RWPE2 (cell line): ENCODE data around the gene ABCC12.

Experiments used
- ATAC-seq: fragments of 200-7000 bp; cut with Tn5 transposase; 3 replicates; pipeline ENCODE4 v1.9.1; 2021; ENCODE audit warnings: low read depth
- DNase-seq: peaks from one replicate; pipeline ENCODE4 v3.0.0-alpha.2; 2020; ENCODE audit warnings: low spot score
- H3K27ac ChIP-seq: fragments of 450-650 bp; 2 replicates; pipeline ENCODE4 v1.5.1; 2017; ENCODE audit warnings: mild to moderate bottlenecking; ENCODE audit not compliant: poor library complexity, severe bottlenecking
- H3K27me3 ChIP-seq: fragments of 250-450 bp; sonication (Bioruptor Pico); 2 replicates; pipeline ENCODE4 v1.5.1; 2021; ENCODE audit warnings: mild to moderate bottlenecking, moderate library complexity; ENCODE audit not compliant: insufficient read depth, poor library complexity, severe bottlenecking
- H3K36me3 ChIP-seq: fragments of 250-450 bp; sonication (Bioruptor Pico); 2 replicates; pipeline ENCODE4 v1.5.1; 2020; ENCODE audit warnings: low read depth, mild to moderate bottlenecking, moderate library complexity
- H3K4me1 ChIP-seq: fragments of 250-450 bp; sonication (Bioruptor Pico); 2 replicates; pipeline ENCODE4 v1.5.1; 2021; ENCODE audit warnings: mild to moderate bottlenecking, moderate library complexity; ENCODE audit not compliant: insufficient read depth, poor library complexity, severe bottlenecking
- H3K4me3 ChIP-seq: fragments of 250-450 bp; sonication (Bioruptor Pico); 2 replicates; pipeline ENCODE4 v1.5.1; 2021; ENCODE audit warnings: mild to moderate bottlenecking, moderate library complexity; ENCODE audit not compliant: severe bottlenecking
- H3K9me3 ChIP-seq: fragments of 250-450 bp; sonication (Bioruptor Pico); 2 replicates; pipeline ENCODE4 v1.5.1; 2021; ENCODE audit warnings: mild to moderate bottlenecking, moderate library complexity; ENCODE audit not compliant: severe bottlenecking
- TF ChIP-seq, protein P1 (sequence below): fragments of 450-650 bp; IDR thresholded peaks from one replicate; pipeline ENCODE4 v1.5.1; 2017; ENCODE audit warnings: mild to moderate bottlenecking, moderate library complexity; ENCODE audit not compliant: poor library complexity, severe bottlenecking

ABCC12 gene

GRCh38 chr16:48136547-48137360 is 19.0 kb downstream of the ABCC12 start:
- Histone ChIP-seq H3K4me3 (no peak overlapping the region), H3K27me3 (no peaks in the 10 kb centered on the region), H3K4me1 (no peaks in the 10 kb centered on the region), H3K9me3 (no peaks in the 10 kb centered on the region), H3K36me3 (no peaks in the 10 kb centered on the region), H3K27ac (no peak overlapping the region)
- ATAC-seq (no peak), DNase-seq (no peak)
- TF ChIP-seq, protein P1, sequence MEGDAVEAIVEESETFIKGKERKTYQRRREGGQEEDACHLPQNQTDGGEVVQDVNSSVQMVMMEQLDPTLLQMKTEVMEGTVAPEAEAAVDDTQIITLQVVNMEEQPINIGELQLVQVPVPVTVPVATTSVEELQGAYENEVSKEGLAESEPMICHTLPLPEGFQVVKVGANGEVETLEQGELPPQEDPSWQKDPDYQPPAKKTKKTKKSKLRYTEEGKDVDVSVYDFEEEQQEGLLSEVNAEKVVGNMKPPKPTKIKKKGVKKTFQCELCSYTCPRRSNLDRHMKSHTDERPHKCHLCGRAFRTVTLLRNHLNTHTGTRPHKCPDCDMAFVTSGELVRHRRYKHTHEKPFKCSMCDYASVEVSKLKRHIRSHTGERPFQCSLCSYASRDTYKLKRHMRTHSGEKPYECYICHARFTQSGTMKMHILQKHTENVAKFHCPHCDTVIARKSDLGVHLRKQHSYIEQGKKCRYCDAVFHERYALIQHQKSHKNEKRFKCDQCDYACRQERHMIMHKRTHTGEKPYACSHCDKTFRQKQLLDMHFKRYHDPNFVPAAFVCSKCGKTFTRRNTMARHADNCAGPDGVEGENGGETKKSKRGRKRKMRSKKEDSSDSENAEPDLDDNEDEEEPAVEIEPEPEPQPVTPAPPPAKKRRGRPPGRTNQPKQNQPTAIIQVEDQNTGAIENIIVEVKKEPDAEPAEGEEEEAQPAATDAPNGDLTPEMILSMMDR, result no peak

GRCh38 chr16:48133455-48134211 is 22.2 kb downstream of the ABCC12 start:
- DNase-seq (no peak), ATAC-seq (no peak)
- Histone ChIP-seq H3K4me1 (peaks cover 10% of the 10 kb centered on the region), H3K27me3 (no peaks in the 10 kb centered on the region), H3K36me3 (no peaks in the 10 kb centered on the region), H3K4me3 (no peak overlapping the region), H3K27ac (no peak overlapping the region), H3K9me3 (no peaks in the 10 kb centered on the region)
- TF ChIP-seq, protein P1, result no peak

DNA sequence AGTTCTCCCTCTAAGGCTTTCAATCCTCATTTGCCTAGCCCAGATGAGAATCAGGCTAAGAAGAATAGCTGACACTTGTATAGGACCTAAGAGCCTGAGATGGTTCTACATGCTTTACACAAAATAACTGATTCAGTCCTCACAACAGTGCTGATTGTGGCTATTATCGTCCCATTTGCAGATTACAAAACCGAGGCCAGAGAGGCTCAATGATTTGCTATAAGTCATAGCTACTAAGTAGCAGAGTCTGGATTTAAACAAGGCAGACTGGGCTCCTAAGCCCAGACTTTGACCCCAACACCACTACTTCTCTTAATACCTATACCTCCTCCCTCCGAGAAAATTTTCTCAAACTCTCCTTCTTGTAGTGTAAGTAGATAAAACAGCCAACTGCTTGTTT is 23.1 kb downstream of the ABCC12 start:
- TF ChIP-seq, protein P1, result no peak
- Histone ChIP-seq H3K36me3 (no peaks in the 10 kb centered on the region), H3K4me3 (no peak overlapping the region), H3K4me1 (peaks cover 13% of the 10 kb centered on the region), H3K27me3 (no peaks in the 10 kb centered on the region), H3K27ac (no peak overlapping the region), H3K9me3 (no peaks in the 10 kb centered on the region)
- no peak for ATAC-seq
- DNase-seq, result no peak

DNA sequence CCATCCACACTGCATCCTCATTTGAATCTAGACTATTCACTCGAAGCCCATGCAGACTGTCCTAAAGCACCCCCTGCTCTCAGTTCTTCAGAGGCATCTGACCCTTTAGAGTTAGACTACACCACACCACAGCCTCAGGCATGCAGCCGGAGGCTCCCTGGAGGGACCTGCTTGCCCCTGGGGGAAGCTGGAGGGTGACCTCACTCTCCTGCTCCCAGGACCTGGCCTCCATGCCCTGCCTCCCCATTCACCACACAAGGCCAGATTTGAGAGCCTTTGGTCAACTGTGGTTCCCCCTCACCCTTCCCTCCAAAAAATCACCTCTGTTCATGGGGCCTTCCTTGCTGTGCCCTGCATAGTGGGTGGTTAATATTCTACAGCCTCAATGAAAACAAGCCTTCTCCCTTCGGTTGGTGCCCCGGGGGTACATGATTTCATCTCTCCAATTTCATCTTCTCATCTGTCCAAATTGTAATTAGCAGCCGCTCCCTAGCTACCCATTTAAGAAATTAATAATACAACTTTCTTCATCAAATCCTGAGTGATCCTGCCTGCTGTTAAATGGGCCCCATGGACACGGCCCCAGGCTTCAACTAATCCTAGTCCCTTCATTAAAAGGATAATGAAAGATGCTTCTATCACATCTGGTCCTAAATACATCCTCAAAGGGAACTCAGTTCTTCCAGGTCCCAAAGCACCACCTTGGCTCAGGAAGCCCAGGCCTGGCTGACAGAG is 24.4 kb downstream of the ABCC12 start:
- H3K4me1 ChIP-seq, result peaks cover 23% of the 10 kb centered on the region
- no peak for DNase-seq

More for the DNA sequence above, 24.4 kb downstream of the ABCC12 start:
- Histone ChIP-seq H3K27me3 (no peaks in the 10 kb centered on the region), H3K27ac (no peak overlapping the region), H3K9me3 (no peaks in the 10 kb centered on the region), H3K36me3 (no peaks in the 10 kb centered on the region), H3K4me3 (no peak overlapping the region)
- ATAC-seq, result no peak
- TF ChIP-seq, protein P1, result no peak
